PC-9 (cell line): ENCODE measurements around the gene RUNDC1. TPM values are rescaled to one million over a fixed set of nuclear protein-coding genes. Genes with fewer than 3 reads are reported as not detected.

ENCODE experiments used
- BruUV-seq: library from RNA; stranded (reverse); fragments of 400-500 nt; replicated peaks from 2 replicates; lab custom pipeline; 2021; lab: Mats Ljungman, UMichigan
- CTCF ChIA-PET: fragments of 300-600 bp; sonication (Branson Sonifier 250); formaldehyde crosslinking; loops from one replicate; lab custom pipeline; 2022; ENCODE audit warnings: antibody characterized with exemption; lab: Charles Lee
- POLR2A ChIA-PET: fragments of 300-600 bp; sonication (Branson Sonifier 250); formaldehyde crosslinking; loops from one replicate; lab custom pipeline; 2022; ENCODE audit warnings: antibody characterized with exemption; ENCODE audit not compliant: unreplicated experiment; lab: Charles Lee
- DNase-seq, 2 experiments: peaks; one replicate each; pipeline versions ENCODE4 v3.0.0 to v3.0.0-alpha.2; 2015 to 2022; ENCODE audit warnings: mixed read lengths in 1 of 2
- H2AFZ ChIP-seq: fragments of 200-600 bp; sonication (generic); 2 replicates; pipeline ENCODE4 v1.8.1; 2017; ENCODE audit warnings: antibody characterized with exemption
- H3F3A ChIP-seq: fragments of 200-600 bp; sonication (generic); 2 replicates; pipeline ENCODE4 v1.8.1; 2017; ENCODE audit warnings: antibody characterized with exemption, mild to moderate bottlenecking, low read depth; ENCODE audit not compliant: insufficient read depth
- H3K27ac ChIP-seq: fragments of 200-600 bp; sonication (generic); 2 replicates; pipeline ENCODE4 v1.6.1; 2016; ENCODE audit warnings: mixed run types
- H3K27me3 ChIP-seq: fragments of 200-600 bp; sonication (generic); 2 replicates; pipeline ENCODE4 v1.6.1; 2016; ENCODE audit warnings: low read depth, mixed run types; ENCODE audit not compliant: insufficient read depth
- H3K36me3 ChIP-seq: fragments of 200-600 bp; sonication (generic); 2 replicates; pipeline ENCODE4 v1.6.1; 2016; ENCODE audit warnings: low read depth, mixed run types
- H3K4me1 ChIP-seq: fragments of 200-600 bp; sonication (generic); replicated peaks from 2 replicates; pipeline ENCODE4 v1.6.1; 2016; ENCODE audit warnings: mixed run types; ENCODE audit not compliant: insufficient read depth
- H3K4me2 ChIP-seq: fragments of 200-600 bp; sonication (generic); 2 replicates; pipeline ENCODE4 v1.6.1; 2017; ENCODE audit warnings: mixed run types
- H3K4me3 ChIP-seq: fragments of 200-600 bp; sonication (generic); 2 replicates; pipeline ENCODE4 v1.6.1; 2016; ENCODE audit warnings: mixed run types
- H3K79me2 ChIP-seq: fragments of 200-600 bp; sonication (generic); 2 replicates; pipeline ENCODE4 v1.6.1; 2017; ENCODE audit warnings: low read depth, mixed run types
- H3K9me2 ChIP-seq: fragments of 200-600 bp; sonication (generic); 2 replicates; pipeline ENCODE4 v1.8.1; 2017; ENCODE audit warnings: mild to moderate bottlenecking; ENCODE audit not compliant: insufficient read depth
- H3K9me3 ChIP-seq: fragments of 200-600 bp; sonication (generic); 2 replicates; pipeline ENCODE4 v1.8.1; 2016; ENCODE audit warnings: low read depth; ENCODE audit not compliant: insufficient read depth
- H4K20me1 ChIP-seq: fragments of 200-600 bp; sonication (generic); 2 replicates; pipeline ENCODE4 v1.8.1; 2017; ENCODE audit not compliant: insufficient read depth
- EZH2 ChIP-seq: fragments of 200-600 bp; sonication (generic); IDR thresholded peaks from 2 replicates; pipeline ENCODE4 v1.8.0; 2017; ENCODE audit warnings: antibody characterized with exemption, low read depth
- intact Hi-C: fragments of 100-400 bp; cut with micrococcal nuclease; formaldehyde crosslinking; loops from one replicate; pipeline ENCODE4 v1.10.0; 2022; ENCODE audit not compliant: unreplicated experiment
- total RNA-seq: library from RNA; stranded (reverse); gene quantifications from 2 replicates; pipeline ENCODE4 v1.2.3, GENCODE V29; 2021
- TF ChIP-seq, protein P1 (sequence below): fragments of 200-600 bp; sonication (generic); conservative IDR thresholded peaks from 2 replicates; pipeline ENCODE4 v1.6.1; 2017; ENCODE audit warnings: mixed run types, antibody characterized with exemption, mild to moderate bottlenecking, moderate library complexity

Gene RUNDC1
- total RNA-seq, 1 experiment from 2014 or later: 12.7 TPM

DNA sequence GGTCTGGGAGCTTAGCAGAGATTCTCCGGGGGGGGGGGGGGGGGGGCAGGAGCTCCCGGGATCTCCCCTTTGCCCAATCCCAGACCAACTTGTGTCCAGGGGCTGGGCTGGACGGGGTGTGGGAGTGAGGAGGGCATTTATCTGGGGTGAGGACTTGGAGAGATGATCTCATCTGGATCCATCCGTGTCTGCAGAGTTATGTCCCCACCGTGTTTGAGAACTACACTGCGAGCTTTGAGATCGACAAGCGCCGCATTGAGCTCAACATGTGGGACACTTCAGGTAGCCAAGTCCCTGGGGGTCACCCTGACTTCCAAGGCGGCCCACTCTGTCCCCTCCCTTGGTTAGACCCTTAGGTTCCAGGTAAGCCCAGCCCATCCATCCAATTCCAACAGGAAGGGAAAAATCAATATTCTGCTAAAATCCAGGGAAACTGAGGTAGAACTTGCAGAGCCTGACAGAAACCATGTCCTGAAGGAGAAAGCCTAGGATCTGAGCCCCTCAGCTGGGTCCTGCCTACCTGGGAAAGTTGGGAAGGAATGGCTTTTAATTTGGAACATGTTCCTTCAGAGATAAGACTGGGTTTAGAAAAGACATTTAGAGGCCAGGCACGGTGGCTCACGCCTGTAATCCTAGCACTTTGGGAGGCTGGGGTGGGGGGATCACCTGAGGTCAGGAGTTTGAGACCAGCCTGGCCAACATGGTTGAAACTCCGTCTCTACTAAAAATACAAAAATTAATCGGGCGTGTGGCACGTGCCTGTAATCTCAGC, 45.6 kb downstream of the RUNDC1 start:
- Histone ChIP-seq H3K27me3 (no peaks in the 10 kb centered on the region), H3K27ac (no peak overlapping the region), H4K20me1 (peaks cover under 1% of the 10 kb centered on the region; the same call in 1 of the 2 replicates), H3K4me2 (no peak overlapping the region), H3K4me1 (peaks cover 10% of the 10 kb centered on the region), H3K36me3 (no peaks in the 10 kb centered on the region), H3F3A (peaks cover 28% of the 10 kb centered on the region; the same call in 1 of the 2 replicates), H3K9me3 (no peaks in the 10 kb centered on the region), H3K79me2 (no peaks in the 10 kb centered on the region), H2AFZ (no peak overlapping the region), H3K9me2 (no peaks in the 10 kb centered on the region), H3K4me3 (no peak overlapping the region)
- TF ChIP-seq, protein P1, sequence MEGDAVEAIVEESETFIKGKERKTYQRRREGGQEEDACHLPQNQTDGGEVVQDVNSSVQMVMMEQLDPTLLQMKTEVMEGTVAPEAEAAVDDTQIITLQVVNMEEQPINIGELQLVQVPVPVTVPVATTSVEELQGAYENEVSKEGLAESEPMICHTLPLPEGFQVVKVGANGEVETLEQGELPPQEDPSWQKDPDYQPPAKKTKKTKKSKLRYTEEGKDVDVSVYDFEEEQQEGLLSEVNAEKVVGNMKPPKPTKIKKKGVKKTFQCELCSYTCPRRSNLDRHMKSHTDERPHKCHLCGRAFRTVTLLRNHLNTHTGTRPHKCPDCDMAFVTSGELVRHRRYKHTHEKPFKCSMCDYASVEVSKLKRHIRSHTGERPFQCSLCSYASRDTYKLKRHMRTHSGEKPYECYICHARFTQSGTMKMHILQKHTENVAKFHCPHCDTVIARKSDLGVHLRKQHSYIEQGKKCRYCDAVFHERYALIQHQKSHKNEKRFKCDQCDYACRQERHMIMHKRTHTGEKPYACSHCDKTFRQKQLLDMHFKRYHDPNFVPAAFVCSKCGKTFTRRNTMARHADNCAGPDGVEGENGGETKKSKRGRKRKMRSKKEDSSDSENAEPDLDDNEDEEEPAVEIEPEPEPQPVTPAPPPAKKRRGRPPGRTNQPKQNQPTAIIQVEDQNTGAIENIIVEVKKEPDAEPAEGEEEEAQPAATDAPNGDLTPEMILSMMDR: no peak
- no peak for TF ChIP-seq EZH2
- intact Hi-C loops: no loop called here
- no peak for DNase-seq
- CTCF ChIA-PET: no interaction called here
- POLR2A ChIA-PET: interaction anchor here (0.8 kb wide), 1 partner anchor 342 kb away, joined by 27 read pairs; no protein-coding TSS in a partner anchor
- BruUV-seq: no TSS peak

GRCh38 chr17:43026595-43026994, 46.2 kb downstream of the RUNDC1 start:
- Histone ChIP-seq H2AFZ (no peak overlapping the region), H3K36me3 (no peaks in the 10 kb centered on the region), H3K27me3 (no peaks in the 10 kb centered on the region), H3K4me3 (no peak overlapping the region), H3K4me2 (no peak overlapping the region), H3K4me1 (peaks cover 8% of the 10 kb centered on the region), H3K27ac (no peak overlapping the region), H3F3A (peaks cover 24% of the 10 kb centered on the region; the same call in 1 of the 2 replicates), H3K9me3 (no peaks in the 10 kb centered on the region), H3K79me2 (no peaks in the 10 kb centered on the region), H4K20me1 (no peaks in the 10 kb centered on the region), H3K9me2 (no peaks in the 10 kb centered on the region)
- DNase-seq: no peak
- intact Hi-C loops: no loop called here
- ChIA-PET POLR2A (no interaction called here), CTCF (no interaction called here)
- TF ChIP-seq, protein P1: no peak
- no peak for TF ChIP-seq EZH2
- no TSS peak for BruUV-seq

DNA sequence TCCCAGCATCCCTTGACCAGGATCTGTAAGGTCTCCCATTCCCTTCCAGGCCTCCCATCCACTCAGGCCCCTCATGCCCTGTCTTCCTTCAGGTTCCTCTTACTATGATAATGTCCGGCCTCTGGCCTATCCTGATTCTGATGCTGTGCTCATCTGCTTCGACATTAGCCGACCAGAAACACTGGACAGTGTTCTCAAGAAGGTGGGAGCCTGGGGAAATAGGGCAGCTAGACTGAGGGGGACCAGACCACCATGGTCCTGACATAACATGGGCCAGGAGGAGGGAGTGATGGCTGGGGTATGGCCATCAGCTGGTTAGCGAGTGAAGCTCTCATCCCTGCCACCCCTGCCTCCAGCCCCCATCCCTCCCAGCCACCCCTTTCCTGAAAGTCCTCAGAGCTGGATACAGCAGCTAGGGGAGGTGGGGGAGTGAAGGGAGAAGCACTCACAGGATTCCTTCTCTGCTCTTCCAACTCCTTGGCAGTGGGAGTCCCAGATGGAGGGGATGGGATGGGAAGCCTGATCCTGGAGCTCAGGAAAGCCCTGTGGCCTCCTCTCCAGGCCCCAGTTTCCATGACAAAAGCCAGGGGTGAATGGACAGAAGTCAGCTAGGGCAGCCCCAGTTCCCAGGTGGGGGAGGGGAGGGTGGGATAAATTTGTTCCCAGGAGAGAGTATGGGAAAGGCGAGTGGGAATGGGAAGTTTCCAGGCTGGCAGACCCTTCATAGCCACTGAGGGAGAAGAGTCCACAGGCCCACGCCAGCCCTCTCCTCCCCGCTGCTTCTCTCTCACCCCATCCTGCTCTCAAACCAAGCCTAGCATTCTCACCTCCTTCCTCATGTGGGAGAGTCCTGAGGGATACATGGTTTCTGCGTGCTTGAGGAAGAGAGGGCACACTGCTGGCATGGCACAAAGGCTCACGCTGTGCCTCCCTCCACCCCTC, 47.0 kb downstream of the RUNDC1 start:
- Histone ChIP-seq H3K79me2 (no peaks in the 10 kb centered on the region), H3K9me2 (no peaks in the 10 kb centered on the region), H3K4me2 (no peak overlapping the region), H3K27me3 (no peaks in the 10 kb centered on the region), H3K27ac (no peak overlapping the region), H3K4me1 (peaks cover 7% of the 10 kb centered on the region), H3K36me3 (no peaks in the 10 kb centered on the region), H2AFZ (no peak overlapping the region), H3F3A (peaks cover 17% of the 10 kb centered on the region; the same call in 1 of the 2 replicates), H3K4me3 (no peak overlapping the region), H4K20me1 (no peaks in the 10 kb centered on the region), H3K9me3 (no peaks in the 10 kb centered on the region)
- TF ChIP-seq, protein P1: no peak
- no peak for TF ChIP-seq EZH2
- no TSS peak for BruUV-seq
- intact Hi-C loops: no loop called here
- POLR2A ChIA-PET: no interaction called here
- CTCF ChIA-PET: interaction anchor here (0.6 kb wide), 1 partner anchor 121 kb away, joined by 6 read pairs; no protein-coding TSS in a partner anchor
- no peak for DNase-seq
